Activated naive CD8-positive, alpha-beta T cell treated with anti-CD3 and anti-CD28 coated beads, Interleukin-2, amount 10 ng/mL, durations not matched to agents 7 days and 5 days (primary cell): ENCODE measurements around the gene DDAH2. TPM values are rescaled to one million over a fixed set of nuclear protein-coding genes. Genes with fewer than 3 reads are reported as not detected.

Experiments
- ATAC-seq: fragments of 150-1000 bp; cut with Tn5 transposase; one replicate; pipeline ENCODE4 v1.10.0; 2021; ENCODE audit warnings: low read depth, moderate library complexity
- POLR2A ChIA-PET: fragments of 350-600 bp; sonication (Branson Sonifier 250); formaldehyde crosslinking; loops from one replicate; lab custom pipeline; 2021; ENCODE audit warnings: antibody characterized with exemption; lab: Charles Lee
- DNase-seq: peaks from one replicate; pipeline ENCODE4 v3.0.0; 2021
- H3K27ac Mint-ChIP-seq: one replicate; pipeline ENCODE4 v1.8.0; 2022; ENCODE audit warnings: mild to moderate bottlenecking, mixed read lengths
- H3K27me3 Mint-ChIP-seq: one replicate; pipeline ENCODE4 v1.8.0; 2022; ENCODE audit warnings: mild to moderate bottlenecking, moderate library complexity, mixed read lengths
- H3K36me3 Mint-ChIP-seq: one replicate; pipeline ENCODE4 v1.8.0; 2021; ENCODE audit warnings: mild to moderate bottlenecking, mixed read lengths
- H3K4me1 Mint-ChIP-seq: one replicate; pipeline ENCODE4 v1.8.0; 2021; ENCODE audit warnings: mixed read lengths
- H3K4me3 Mint-ChIP-seq: one replicate; pipeline ENCODE4 v1.8.0; 2022; ENCODE audit warnings: mild to moderate bottlenecking, moderate library complexity, mixed read lengths
- H3K9me3 Mint-ChIP-seq: one replicate; pipeline ENCODE4 v1.8.0; 2021; ENCODE audit warnings: mixed read lengths
- total RNA-seq, 2 experiments: library from RNA; stranded (reverse); gene quantifications; one replicate each; pipeline ENCODE4 v1.2.3, GENCODE V29; 2021

DDAH2 gene
- total RNA-seq, 2 experiments from 2014 or later, result 28.3 to 29.1 TPM

- no peak overlapping the region for H3K4me3 Mint-ChIP-seq
- ATAC-seq (no peak), DNase-seq (no peak)
- H3K9me3 Mint-ChIP-seq, result no peaks in the 10 kb centered on the region
- H3K27ac Mint-ChIP-seq, result no peak overlapping the region
- no peaks in the 10 kb centered on the region for H3K27me3 Mint-ChIP-seq
- H3K4me1 Mint-ChIP-seq, result peaks cover 3% of the 10 kb centered on the region
- POLR2A ChIA-PET, result no interaction called here
- H3K36me3 Mint-ChIP-seq, result peaks cover 14% of the 10 kb centered on the region
These were observed 21.4 kb upstream of the DDAH2 start for GRCh38 chr6:31750411-31751022.

GRCh38 chr6:31749301-31750036, 20.4 kb upstream of the DDAH2 start:
- Mint-ChIP-seq H3K9me3 (no peaks in the 10 kb centered on the region), H3K36me3 (peaks cover 20% of the 10 kb centered on the region), H3K27me3 (no peaks in the 10 kb centered on the region), H3K4me3 (no peak overlapping the region), H3K27ac (no peak overlapping the region), H3K4me1 (peaks cover 3% of the 10 kb centered on the region)
- DNase-seq, result no peak
- no peak for ATAC-seq
- POLR2A ChIA-PET, result interaction anchor here (0.7 kb wide), 1 partner anchor 13 kb away, joined by 3 read pairs; the partner anchor contains the start of gene CLIC1

DNA sequence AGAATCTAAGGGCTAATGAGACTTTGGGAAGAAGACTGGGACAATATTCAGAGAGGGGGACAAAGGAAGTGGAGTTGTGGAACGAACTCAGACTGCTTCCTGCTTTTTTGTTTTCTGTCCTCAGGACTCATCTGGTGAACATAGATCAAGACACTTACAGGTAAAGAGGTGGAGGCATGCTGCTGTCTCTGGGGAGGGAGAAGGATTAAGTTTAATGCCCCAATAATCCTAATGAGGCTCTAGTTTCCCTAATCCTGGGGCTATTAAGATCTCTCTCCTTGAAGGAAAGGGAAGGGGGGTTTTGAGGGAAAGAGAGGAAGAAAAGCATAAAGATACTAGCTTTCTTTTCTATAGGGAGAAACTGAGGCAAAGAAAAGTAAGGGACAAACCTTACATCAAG, 15.3 kb upstream of the DDAH2 start:
- no peak overlapping the region for H3K4me3 Mint-ChIP-seq
- ATAC-seq, result no peak
- H3K36me3 Mint-ChIP-seq, result peaks cover 36% of the 10 kb centered on the region

DNA sequence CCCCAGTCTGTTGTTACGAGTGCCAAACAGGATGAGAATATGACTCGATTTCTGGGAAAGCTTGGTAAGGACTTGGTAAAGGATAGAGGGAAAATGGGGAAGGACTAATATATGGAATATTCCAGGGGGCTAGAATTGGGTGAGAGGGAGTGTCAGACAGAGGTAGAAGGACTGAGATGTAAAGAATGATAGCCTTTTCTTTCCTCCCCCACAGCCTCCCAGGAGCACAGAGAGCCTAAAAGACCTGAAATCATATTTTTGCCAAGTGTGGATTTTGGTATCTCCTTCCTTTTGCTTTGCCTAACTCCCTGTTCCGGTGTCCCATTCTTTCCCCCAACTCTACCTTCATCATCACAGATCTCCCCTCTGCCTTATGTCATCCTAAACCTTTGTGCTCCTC, 13.8 kb upstream of the DDAH2 start:
- DNase-seq, result no peak
- peaks cover 40% of the 10 kb centered on the region for H3K4me1 Mint-ChIP-seq
- POLR2A ChIA-PET, result no interaction called here
- H3K4me3 Mint-ChIP-seq, result no peak overlapping the region
- H3K9me3 Mint-ChIP-seq, result no peaks in the 10 kb centered on the region
- no peak for ATAC-seq
- H3K36me3 Mint-ChIP-seq, result peaks cover 33% of the 10 kb centered on the region
- no peaks in the 10 kb centered on the region for H3K27me3 Mint-ChIP-seq
- no peak overlapping the region for H3K27ac Mint-ChIP-seq

More for the DNA sequence above, 15.3 kb upstream of the DDAH2 start:
- H3K9me3 Mint-ChIP-seq, result no peaks in the 10 kb centered on the region
- peaks cover 27% of the 10 kb centered on the region for H3K4me1 Mint-ChIP-seq
- no peak for DNase-seq
- POLR2A ChIA-PET, result interaction anchor here (0.7 kb wide), 1 partner anchor 41 kb away, joined by 3 read pairs; no protein-coding TSS in a partner anchor
- no peaks in the 10 kb centered on the region for H3K27me3 Mint-ChIP-seq
- no peak overlapping the region for H3K27ac Mint-ChIP-seq

- Mint-ChIP-seq H3K4me3 (peak overlapping the region; percentile 98), H3K9me3 (no peaks in the 10 kb centered on the region), H3K27ac (peak overlapping the region; percentile 25), H3K4me1 (peaks cover 47% of the 10 kb centered on the region), H3K27me3 (no peaks in the 10 kb centered on the region), H3K36me3 (peaks cover 27% of the 10 kb centered on the region)
- ATAC-seq, result no peak
- POLR2A ChIA-PET, result interaction anchor here (0.9 to 3.5 kb wide), 3 partner anchors 10 to 85 kb away, joined by 3 to 24 read pairs (median 13); partner anchors contain the start of gene HSPA1B
- DNase-seq, result no peak
These were observed 12.7 kb upstream of the DDAH2 start for GRCh38 chr6:31741815-31742214.

- H3K36me3 Mint-ChIP-seq, result peaks cover 34% of the 10 kb centered on the region
- ATAC-seq, result no peak
These were observed 11.5 kb upstream of the DDAH2 start for GRCh38 chr6:31740397-31741223.

GRCh38 chr6:31739639-31740396, 10.7 kb upstream of the DDAH2 start, which contains the start of gene MSH5:
Gene MSH5, plus strand, starts transcription at chr6:31740005. Its CDS starts 462 bp downstream, at chr6:31740467.
- H3K36me3 Mint-ChIP-seq, result peaks cover 34% of the 10 kb centered on the region
- peak; percentile 82 for ATAC-seq
- peaks cover 50% of the 10 kb centered on the region for H3K4me1 Mint-ChIP-seq
- POLR2A ChIA-PET, result interaction anchor here (0.6 to 7.6 kb wide), 34 partner anchors 8 to 199 kb away, joined by 3 to 137 read pairs (median 6); partner anchors contain the start of genes ABHD16A, BAG6, C6orf47 and CSNK2B
- H3K4me3 Mint-ChIP-seq, result peak within 1 kb of the TSS; percentile 98
- H3K27ac Mint-ChIP-seq, result peak within 1 kb of the TSS; percentile 93
- DNase-seq, result peak; percentile 96
- H3K27me3 Mint-ChIP-seq, result no peaks in the 10 kb centered on the region
- no peaks in the 10 kb centered on the region for H3K9me3 Mint-ChIP-seq

More at GRCh38 chr6:31740397-31741223, 11.5 kb upstream of the DDAH2 start:
- Mint-ChIP-seq H3K27me3 (no peaks in the 10 kb centered on the region), H3K9me3 (no peaks in the 10 kb centered on the region), H3K4me3 (peak overlapping the region; percentile 98), H3K27ac (peak overlapping the region; percentile 93), H3K4me1 (peaks cover 50% of the 10 kb centered on the region)
- POLR2A ChIA-PET, result interaction anchor here (0.5 to 7.6 kb wide), 29 partner anchors 11 to 246 kb away, joined by 3 to 137 read pairs (median 6); partner anchors contain the start of genes ABHD16A, BAG6, C6orf47 and CSNK2B
- DNase-seq, result peak; percentile 69

- peak; percentile 62 for DNase-seq
- H3K27ac Mint-ChIP-seq, result peak overlapping the region; percentile 93
- H3K36me3 Mint-ChIP-seq, result peaks cover 40% of the 10 kb centered on the region
- POLR2A ChIA-PET, result interaction anchor here (0.5 to 7.6 kb wide), 31 partner anchors 9 to 243 kb away, joined by 3 to 137 read pairs (median 10); partner anchors contain the start of genes ABHD16A, BAG6, C6orf47 and CSNK2B
- no peaks in the 10 kb centered on the region for H3K9me3 Mint-ChIP-seq
- peaks cover 59% of the 10 kb centered on the region for H3K4me1 Mint-ChIP-seq
- ATAC-seq, result peak; percentile 8
- H3K27me3 Mint-ChIP-seq, result no peaks in the 10 kb centered on the region
- peak overlapping the region; percentile 98 for H3K4me3 Mint-ChIP-seq
These were observed 9.2 kb upstream of the DDAH2 start for GRCh38 chr6:31737991-31738979.

- no peak for ATAC-seq
- Mint-ChIP-seq H3K4me1 (peaks cover 54% of the 10 kb centered on the region), H3K27me3 (no peaks in the 10 kb centered on the region), H3K36me3 (peaks cover 35% of the 10 kb centered on the region), H3K9me3 (no peaks in the 10 kb centered on the region), H3K4me3 (peak overlapping the region; percentile 98), H3K27ac (peak overlapping the region; percentile 93)
- no peak for DNase-seq
- POLR2A ChIA-PET, result interaction anchor here (0.7 to 7.6 kb wide), 27 partner anchors 10 to 243 kb away, joined by 3 to 137 read pairs (median 11); partner anchors contain the start of genes ABHD16A, BAG6, C6orf47 and CSNK2B
These were observed 8.4 kb upstream of the DDAH2 start for GRCh38 chr6:31737315-31737990.

DNA sequence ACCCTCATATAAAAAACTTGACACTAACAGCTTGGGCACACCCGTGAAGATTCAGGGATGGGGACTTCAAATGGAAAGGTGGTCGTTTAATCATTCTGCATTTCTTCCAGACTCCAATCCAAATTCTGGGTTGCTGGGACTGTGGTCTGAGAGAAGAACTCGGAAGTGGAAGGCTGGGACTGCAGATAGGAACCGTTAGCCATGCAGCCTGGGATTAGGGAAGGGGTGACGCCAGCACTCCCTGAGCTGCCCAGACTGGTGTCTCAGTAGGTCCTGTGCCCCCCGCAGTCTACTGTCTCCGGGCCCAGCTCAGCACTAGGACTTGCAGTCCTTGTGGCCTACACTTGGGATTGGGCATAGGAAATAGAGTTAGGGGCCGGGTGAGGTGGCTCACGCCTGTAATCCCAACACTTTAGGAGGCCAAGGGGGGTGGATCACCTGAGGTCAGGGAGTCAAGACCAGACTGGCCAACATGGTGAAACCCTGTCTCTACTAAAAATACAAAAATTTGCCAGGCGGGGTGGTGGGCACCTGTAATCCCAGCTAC, 7.7 kb upstream of the DDAH2 start:
- no peaks in the 10 kb centered on the region for H3K9me3 Mint-ChIP-seq
- H3K27ac Mint-ChIP-seq, result peak overlapping the region; percentile 93
- ATAC-seq (no peak), DNase-seq (no peak)
- H3K4me3 Mint-ChIP-seq, result peak overlapping the region; percentile 98
- POLR2A ChIA-PET, result interaction anchor here (0.6 to 7.6 kb wide), 26 partner anchors 10 to 242 kb away, joined by 3 to 137 read pairs (median 10); partner anchors contain the start of genes ABHD16A, APOM, BAG6 and C6orf47
- peaks cover 39% of the 10 kb centered on the region for H3K36me3 Mint-ChIP-seq
- peaks cover 57% of the 10 kb centered on the region for H3K4me1 Mint-ChIP-seq
- no peaks in the 10 kb centered on the region for H3K27me3 Mint-ChIP-seq
